H9 (cell line): ENCODE measurements around the gene NCAPH2. TPM values are rescaled to one million over a fixed set of nuclear protein-coding genes. Genes with fewer than 3 reads are reported as not detected.

Source experiments
- DNase-seq: peaks from one replicate; pipeline ENCODE4 v3.0.0-alpha.2; 2017
- H2AFZ ChIP-seq: one replicate; pipeline ENCODE4 v1.6.1; 2013; ENCODE audit warnings: mild to moderate bottlenecking, low read length, control low read depth, moderate library complexity
- H2AK5ac ChIP-seq: 2 replicates; pipeline ENCODE4 v1.6.1; 2013; ENCODE audit warnings: low read length, control low read depth, mixed read lengths; ENCODE audit not compliant: insufficient read length
- H2BK120ac ChIP-seq: one replicate; pipeline ENCODE4 v1.6.1; 2013; ENCODE audit warnings: low read depth, mild to moderate bottlenecking, low read length, control low read depth, inconsistent platforms; ENCODE audit not compliant: poor library complexity, severe bottlenecking
- H2BK12ac ChIP-seq: 2 replicates; pipeline ENCODE4 v1.6.1; 2013; ENCODE audit warnings: low read length, control low read depth, mixed read lengths, low read depth; ENCODE audit not compliant: insufficient read length
- H2BK15ac ChIP-seq: 2 replicates; pipeline ENCODE4 v1.6.1; 2013; ENCODE audit warnings: low read depth, low read length, control low read depth
- H2BK20ac ChIP-seq: one replicate; pipeline ENCODE4 v1.6.1; 2013; ENCODE audit warnings: low read depth, mild to moderate bottlenecking, low read length, control low read depth, inconsistent platforms; ENCODE audit not compliant: poor library complexity, severe bottlenecking
- H2BK5ac ChIP-seq: 2 replicates; pipeline ENCODE4 v1.6.1; 2013; ENCODE audit warnings: low read length, control low read depth, mixed read lengths; ENCODE audit not compliant: insufficient read length
- H3K14ac ChIP-seq: 2 replicates; pipeline ENCODE4 v1.6.1; 2013; ENCODE audit warnings: low read length, control low read depth; ENCODE audit not compliant: insufficient read depth
- H3K18ac ChIP-seq: 2 replicates; pipeline ENCODE4 v1.6.1; 2013; ENCODE audit warnings: low read depth, mild to moderate bottlenecking, mixed read lengths, low read length, control low read depth; ENCODE audit not compliant: insufficient read length
- H3K23ac ChIP-seq: 2 replicates; pipeline ENCODE4 v1.6.1; 2013; ENCODE audit warnings: low read length, control low read depth, mixed read lengths, low read depth; ENCODE audit not compliant: insufficient read length
- H3K23me2 ChIP-seq: 2 replicates; pipeline ENCODE4 v1.6.1; 2013; ENCODE audit warnings: low read depth, mild to moderate bottlenecking, mixed read lengths, low read length, control low read depth; ENCODE audit not compliant: insufficient read length, poor library complexity, severe bottlenecking
- H3K27ac ChIP-seq: 2 replicates; pipeline ENCODE4 v1.5.1; 2013; ENCODE audit warnings: low read length, control low read depth, mixed read lengths, low read depth; ENCODE audit not compliant: insufficient read length
- H3K27me3 ChIP-seq: 2 replicates; pipeline ENCODE4 v1.6.1; 2013; ENCODE audit warnings: low read length, control low read depth, inconsistent platforms; ENCODE audit not compliant: insufficient read depth
- H3K4ac ChIP-seq: 2 replicates; pipeline ENCODE4 v1.6.1; 2013; ENCODE audit warnings: low read depth, mild to moderate bottlenecking, control low read depth, inconsistent platforms, low read length, moderate library complexity
- H3K4me1 ChIP-seq: 2 replicates; pipeline ENCODE4 v1.6.1; 2013; ENCODE audit warnings: low read length, control low read depth, inconsistent platforms; ENCODE audit not compliant: insufficient read depth
- H3K4me2 ChIP-seq: 2 replicates; pipeline ENCODE4 v1.6.1; 2013; ENCODE audit warnings: low read length, control low read depth, mixed read lengths; ENCODE audit not compliant: insufficient read length, insufficient read depth
- H3K56ac ChIP-seq: 2 replicates; pipeline ENCODE4 v1.6.1; 2013; ENCODE audit warnings: low read depth, mild to moderate bottlenecking, mixed read lengths, low read length, control low read depth; ENCODE audit not compliant: insufficient read length
- H3K79me1 ChIP-seq: 2 replicates; pipeline ENCODE4 v1.6.1; 2013; ENCODE audit warnings: low read depth, mild to moderate bottlenecking, moderate library complexity, low read length, control low read depth, inconsistent platforms; ENCODE audit not compliant: insufficient read depth, poor library complexity, severe bottlenecking
- H3K79me2 ChIP-seq: 2 replicates; pipeline ENCODE4 v1.6.1; 2013; ENCODE audit warnings: low read length, control low read depth, inconsistent platforms; ENCODE audit not compliant: insufficient read depth
- H3K9ac ChIP-seq: 2 replicates; pipeline ENCODE4 v1.6.1; 2013; ENCODE audit warnings: low read length, control low read depth, mixed read lengths; ENCODE audit not compliant: insufficient read length; ENCODE audit errors: extremely low read depth
- H3K9me3 ChIP-seq: one replicate; pipeline ENCODE4 v1.6.1; 2013; ENCODE audit warnings: low read depth, low read length, inconsistent platforms; ENCODE audit not compliant: control insufficient read depth
- H3T11ph ChIP-seq: one replicate; pipeline ENCODE4 v1.6.1; 2013; ENCODE audit warnings: mild to moderate bottlenecking, low read length, control low read depth, inconsistent platforms
- H4K20me1 ChIP-seq: one replicate; pipeline ENCODE4 v1.6.1; 2013; ENCODE audit not compliant: control insufficient read depth, insufficient read length, insufficient read depth
- H4K5ac ChIP-seq: 2 replicates; pipeline ENCODE4 v1.6.1; 2013; ENCODE audit warnings: low read depth, mild to moderate bottlenecking, mixed read lengths, low read length, control low read depth; ENCODE audit not compliant: insufficient read length
- H4K8ac ChIP-seq: replicated peaks from 2 replicates; pipeline ENCODE4 v1.6.1; 2013; ENCODE audit warnings: low read length, control low read depth, mixed read lengths, low read depth; ENCODE audit not compliant: insufficient read length
- H4K91ac ChIP-seq: 2 replicates; pipeline ENCODE4 v1.6.1; 2013; ENCODE audit warnings: low read depth, mild to moderate bottlenecking, moderate library complexity, mixed read lengths, low read length, control low read depth; ENCODE audit not compliant: insufficient read length
- H3K27ac Mint-ChIP-seq, 3 experiments: 2 replicates in 2 of 3; 3 replicates in 1 of 3; pipeline ENCODE4 v1.8.0; 2020 to 2021; ENCODE audit warnings: mixed read lengths in 3 of 3, mild to moderate bottlenecking in 1 of 3, moderate library complexity in 1 of 3
- H3K27me3 Mint-ChIP-seq: 2 replicates; pipeline ENCODE4 v1.8.0; 2021; ENCODE audit warnings: low read depth, mild to moderate bottlenecking, moderate library complexity, mixed read lengths
- H3K36me3 Mint-ChIP-seq, 3 experiments: 2 replicates in 2 of 3; 3 replicates in 1 of 3; pipeline ENCODE4 v1.8.0; 2020 to 2021; ENCODE audit warnings: low read depth in 3 of 3, mixed read lengths in 3 of 3; ENCODE audit not compliant: insufficient read depth in 1 of 3
- H3K4me1 Mint-ChIP-seq, 2 experiments: 2 replicates each; pipeline ENCODE4 v1.8.0; 2020; ENCODE audit warnings: mixed read lengths in 2 of 2
- H3K4me3 Mint-ChIP-seq, 2 experiments: 2 replicates in 1 of 2; 3 replicates in 1 of 2; pipeline ENCODE4 v1.8.0; 2020 to 2021; ENCODE audit warnings: mild to moderate bottlenecking in 2 of 2, mixed read lengths in 2 of 2, moderate library complexity in 1 of 2
- H3K9me3 Mint-ChIP-seq, 2 experiments: 2 replicates in 1 of 2; 3 replicates in 1 of 2; pipeline ENCODE4 v1.8.0; 2020; ENCODE audit warnings: mild to moderate bottlenecking in 2 of 2, mixed read lengths in 2 of 2, moderate library complexity in 1 of 2
- CTCF ChIP-seq: fragments of 200-600 bp; sonication (generic); conservative IDR thresholded peaks from 3 replicates; pipeline ENCODE4 v1.8.0; 2021; ENCODE audit warnings: antibody characterized with exemption, mild to moderate bottlenecking
- WGBS: extraction: QIAGEN DNeasy Blood & Tissue Kit; methylation state at CpG from one replicate; pipeline ENCODE4 v1.1.7; 2013; ENCODE audit warnings: missing lambda C conversion rate, low lambda C conversion rate, mixed read lengths; ENCODE audit not compliant: insufficient read length; ENCODE audit errors: extremely low coverage; 5-methylcytosine and 5-hydroxymethylcytosine counted together
- total RNA-seq: library from RNA; stranded (reverse); gene quantifications from 2 replicates; pipeline ENCODE4 v1.2.1, GENCODE V29; 2021

NCAPH2 gene
- total RNA-seq, 1 experiment from 2014 or later: 76.2 TPM

GRCh38 chr22:50527921-50528681, 20.1 kb downstream of the NCAPH2 start:
- no peak overlapping the region for H2AFZ ChIP-seq
- H2BK5ac ChIP-seq: no peak overlapping the region
- no peak overlapping the region for H3K4me2 ChIP-seq
- no peaks in the 10 kb centered on the region for H3K9me3 ChIP-seq
- Mint-ChIP-seq H3K27me3 (peaks cover 60% of the 10 kb centered on the region), H3K4me3 (peak overlapping the region in 1 of 2 experiments; percentile 79; a peak in 2 of 5 replicates), H3K27ac (no peak overlapping the region), H3K9me3 (no peaks in the 10 kb centered on the region; a peak in 1 of 5 replicates), H3K36me3 (peaks cover 2 to 11% (median 10%) of the 10 kb centered on the region in 3 experiments; a peak in 5 of 7 replicates), H3K4me1 (peaks cover 13 to 21% of the 10 kb centered on the region in 2 experiments)
- peaks cover 37% of the 10 kb centered on the region; the same call in 1 of the 2 replicates for H3K27me3 ChIP-seq
- H3K23me2 ChIP-seq: peaks cover 21% of the 10 kb centered on the region
- H2BK12ac ChIP-seq: no peak overlapping the region
- no peak overlapping the region for H3K18ac ChIP-seq
- no peak overlapping the region for H3T11ph ChIP-seq
- no peak overlapping the region for H3K27ac ChIP-seq
- H3K9ac ChIP-seq: no peak overlapping the region
- H2BK15ac ChIP-seq: no peak overlapping the region
- no peak overlapping the region for H4K91ac ChIP-seq
- no peak overlapping the region for H2BK20ac ChIP-seq
- no peak overlapping the region for H3K56ac ChIP-seq
- H3K79me2 ChIP-seq: no peaks in the 10 kb centered on the region
- H3K14ac ChIP-seq: no peak overlapping the region
- WGBS: no CpG with 5 or more reads among the region's 18 CpGs
- no peak for TF ChIP-seq CTCF
- no peaks in the 10 kb centered on the region for H4K20me1 ChIP-seq
- no peak for DNase-seq
- H3K23ac ChIP-seq: no peak overlapping the region
- H2BK120ac ChIP-seq: no peak overlapping the region
- no peak overlapping the region for H4K8ac ChIP-seq
- H2AK5ac ChIP-seq: no peak overlapping the region
- H4K5ac ChIP-seq: no peak overlapping the region
- no peak overlapping the region for H3K4ac ChIP-seq
- peaks cover 3% of the 10 kb centered on the region; the same call in 1 of the 2 replicates for H3K4me1 ChIP-seq
- no peaks in the 10 kb centered on the region for H3K79me1 ChIP-seq
